DOHH2 (cell line): ENCODE data around the gene CD19.

ENCODE experiments used
- EZH2phosphoT487 ChIP-seq: fragments of 200-600 bp; sonication (generic); IDR thresholded peaks from 2 replicates; pipeline ENCODE4 v1.6.1; 2017; ENCODE audit warnings: borderline replicate concordance, mild to moderate bottlenecking, antibody characterized with exemption, low read length, moderate library complexity, mixed read lengths
- TF ChIP-seq, protein P1 (sequence below): fragments of 200-600 bp; sonication (generic); IDR thresholded peaks from one replicate; pipeline ENCODE4 v1.5.1; 2014; ENCODE audit warnings: antibody characterized with exemption, mild to moderate bottlenecking, low read depth, low read length; ENCODE audit not compliant: poor library complexity, severe bottlenecking

DNA sequence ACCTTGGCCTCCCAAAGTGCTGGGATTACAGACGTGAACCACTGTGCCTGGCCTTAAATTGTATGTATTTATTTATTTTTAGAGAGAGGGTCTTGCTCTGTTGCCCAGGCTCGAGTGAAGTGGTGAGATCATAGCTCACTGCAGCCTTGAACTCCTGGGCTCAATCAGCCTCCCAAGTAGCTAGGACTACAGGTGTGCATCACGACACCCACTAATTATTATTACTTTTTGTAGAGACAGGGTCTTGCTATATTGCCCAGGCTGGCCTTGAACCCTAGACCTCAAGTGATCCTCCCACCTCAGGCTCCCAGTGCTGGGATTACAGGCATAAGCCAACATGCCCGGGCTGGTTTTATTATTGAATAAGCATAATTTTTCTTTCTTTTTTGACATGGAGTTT is 14.9 kb downstream of the CD19 start:
- TF ChIP-seq, protein P1, sequence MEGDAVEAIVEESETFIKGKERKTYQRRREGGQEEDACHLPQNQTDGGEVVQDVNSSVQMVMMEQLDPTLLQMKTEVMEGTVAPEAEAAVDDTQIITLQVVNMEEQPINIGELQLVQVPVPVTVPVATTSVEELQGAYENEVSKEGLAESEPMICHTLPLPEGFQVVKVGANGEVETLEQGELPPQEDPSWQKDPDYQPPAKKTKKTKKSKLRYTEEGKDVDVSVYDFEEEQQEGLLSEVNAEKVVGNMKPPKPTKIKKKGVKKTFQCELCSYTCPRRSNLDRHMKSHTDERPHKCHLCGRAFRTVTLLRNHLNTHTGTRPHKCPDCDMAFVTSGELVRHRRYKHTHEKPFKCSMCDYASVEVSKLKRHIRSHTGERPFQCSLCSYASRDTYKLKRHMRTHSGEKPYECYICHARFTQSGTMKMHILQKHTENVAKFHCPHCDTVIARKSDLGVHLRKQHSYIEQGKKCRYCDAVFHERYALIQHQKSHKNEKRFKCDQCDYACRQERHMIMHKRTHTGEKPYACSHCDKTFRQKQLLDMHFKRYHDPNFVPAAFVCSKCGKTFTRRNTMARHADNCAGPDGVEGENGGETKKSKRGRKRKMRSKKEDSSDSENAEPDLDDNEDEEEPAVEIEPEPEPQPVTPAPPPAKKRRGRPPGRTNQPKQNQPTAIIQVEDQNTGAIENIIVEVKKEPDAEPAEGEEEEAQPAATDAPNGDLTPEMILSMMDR = no peak
- no peak for TF ChIP-seq EZH2phosphoT487
